ENCODE data around the gene SULT1A2.
"Not testable (repeated sequence)": the region's sequence is repeated elsewhere in the genome, so short reads cannot be mapped to it uniquely, and the experiment has no call there.

SULT1A2 gene

GRCh38 chr16:28569021-28569420 lies 27.8 kb downstream of the SULT1A2 start:
- Histone ChIP-seq H3K36me3 (ENCODE audit: insufficient read depth, low read length) (peaks cover 11% of the 10 kb centered on the region), H3F3A (ENCODE audit: insufficient read depth, low read length) (no peaks in the 10 kb centered on the region), H3K9me3 (ENCODE audit: low read length) (peaks cover 7% of the 10 kb centered on the region; the same call in 1 of the 2 replicates), H3K79me2 (ENCODE audit: insufficient read depth, low read length) (no peaks in the 10 kb centered on the region), H3K4me2 (ENCODE audit: low read length) (no peak overlapping the region), H2AFZ (ENCODE audit: low read length) (no peak overlapping the region), H3K9ac (ENCODE audit: low read length) (no peak overlapping the region), H3K4me1 (ENCODE audit: insufficient read depth, low read length, severe bottlenecking) (no peaks in the 10 kb centered on the region), H4K20me1 (ENCODE audit: insufficient read depth, low read length) (no peaks in the 10 kb centered on the region), H3K27ac (ENCODE audit: low read depth, low read length, poor library complexity, severe bottlenecking) (no peak overlapping the region), H3K9me2 (ENCODE audit: low read depth, low read length) (no peaks in the 10 kb centered on the region), H3K27me3 (ENCODE audit: insufficient read depth, low read length) (no peaks in the 10 kb centered on the region), H3K4me3 (ENCODE audit: low read depth, low read length, poor library complexity, severe bottlenecking) (no peak overlapping the region)
- TF ChIP-seq CTCF (IDR thresholded peaks at IDR 0.05; ENCODE audit: low read length) = no peak
- no peak for TF ChIP-seq EZH2 (IDR thresholded peaks at IDR 0.05; ENCODE audit: borderline replicate concordance, low read length)

GRCh38 chr16:28567292-28567691 lies 29.6 kb downstream of the SULT1A2 start:
- no peak overlapping the region for H3K27ac ChIP-seq (ENCODE audit: low read depth, low read length, poor library complexity, severe bottlenecking)
- no peak overlapping the region for H3K4me2 ChIP-seq (ENCODE audit: low read length)
- H2AFZ ChIP-seq (ENCODE audit: low read length) = no peak overlapping the region
- peaks cover 11% of the 10 kb centered on the region for H3K36me3 ChIP-seq (ENCODE audit: insufficient read depth, low read length)
- no peak overlapping the region for H3K4me3 ChIP-seq (ENCODE audit: low read depth, low read length, poor library complexity, severe bottlenecking)
- no peaks in the 10 kb centered on the region for H3F3A ChIP-seq (ENCODE audit: insufficient read depth, low read length)
- no peaks in the 10 kb centered on the region for H3K4me1 ChIP-seq (ENCODE audit: insufficient read depth, low read length, severe bottlenecking)
- H3K9me3 ChIP-seq (ENCODE audit: low read length) = peaks cover 7% of the 10 kb centered on the region; the same call in 1 of the 2 replicates
- H4K20me1 ChIP-seq (ENCODE audit: insufficient read depth, low read length) = no peaks in the 10 kb centered on the region
- TF ChIP-seq CTCF (IDR thresholded peaks at IDR 0.05; ENCODE audit: low read length) (no peak), EZH2 (IDR thresholded peaks at IDR 0.05; ENCODE audit: borderline replicate concordance, low read length) (no peak)
- no peaks in the 10 kb centered on the region for H3K27me3 ChIP-seq (ENCODE audit: insufficient read depth, low read length)
- H3K9me2 ChIP-seq (ENCODE audit: low read depth, low read length) = no peaks in the 10 kb centered on the region
- H3K9ac ChIP-seq (ENCODE audit: low read length) = no peak overlapping the region
- no peaks in the 10 kb centered on the region for H3K79me2 ChIP-seq (ENCODE audit: insufficient read depth, low read length)

DNA sequence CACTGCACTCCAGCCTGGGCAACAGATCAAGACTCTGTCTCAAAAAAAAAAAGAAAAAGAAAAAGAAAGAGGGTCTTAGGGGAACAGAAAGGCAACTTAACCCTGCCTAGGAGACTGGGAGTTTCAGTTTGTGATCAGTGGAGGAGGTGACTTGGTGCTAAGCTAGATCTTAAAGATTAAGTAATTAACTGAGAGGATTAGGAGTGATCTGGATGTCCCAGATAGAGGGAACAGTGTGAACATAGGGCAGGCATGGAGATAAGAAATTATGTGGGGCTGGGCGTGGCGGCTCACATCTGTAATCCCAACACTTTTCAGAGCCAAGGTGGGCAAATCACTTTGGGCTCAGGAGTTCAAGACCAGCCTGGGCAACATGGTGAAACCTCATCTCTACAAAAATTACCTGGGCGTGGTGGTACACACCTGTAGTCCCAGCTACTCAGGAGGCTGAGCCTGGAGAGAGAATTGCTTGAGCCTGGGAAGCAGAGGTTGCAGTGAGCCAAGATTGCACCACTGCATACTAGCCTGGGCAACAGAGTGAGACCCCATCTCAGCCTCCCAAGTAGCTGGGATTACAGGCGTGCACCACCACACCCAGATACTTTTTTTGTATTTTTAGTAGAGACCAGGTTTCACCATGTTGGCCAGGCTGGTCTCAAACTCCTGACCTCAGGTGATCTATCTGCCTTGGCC lies 30.5 kb downstream of the SULT1A2 start:
- H3F3A ChIP-seq (ENCODE audit: insufficient read depth, low read length); H3K4me1 ChIP-seq (ENCODE audit: insufficient read depth, low read length, severe bottlenecking); H3K4me3 ChIP-seq (ENCODE audit: low read depth, low read length, poor library complexity, severe bottlenecking); H3K9ac ChIP-seq (ENCODE audit: low read length); H3K27me3 ChIP-seq (ENCODE audit: insufficient read depth, low read length); H2AFZ ChIP-seq (ENCODE audit: low read length); H3K4me2 ChIP-seq (ENCODE audit: low read length); H3K79me2 ChIP-seq (ENCODE audit: insufficient read depth, low read length); H4K20me1 ChIP-seq (ENCODE audit: insufficient read depth, low read length); H3K9me2 ChIP-seq (ENCODE audit: low read depth, low read length); H3K27ac ChIP-seq (ENCODE audit: low read depth, low read length, poor library complexity, severe bottlenecking); H3K9me3 ChIP-seq (ENCODE audit: low read length): not testable (repeated sequence)
- peaks cover 11% of the 10 kb centered on the region for H3K36me3 ChIP-seq (ENCODE audit: insufficient read depth, low read length)

DNA sequence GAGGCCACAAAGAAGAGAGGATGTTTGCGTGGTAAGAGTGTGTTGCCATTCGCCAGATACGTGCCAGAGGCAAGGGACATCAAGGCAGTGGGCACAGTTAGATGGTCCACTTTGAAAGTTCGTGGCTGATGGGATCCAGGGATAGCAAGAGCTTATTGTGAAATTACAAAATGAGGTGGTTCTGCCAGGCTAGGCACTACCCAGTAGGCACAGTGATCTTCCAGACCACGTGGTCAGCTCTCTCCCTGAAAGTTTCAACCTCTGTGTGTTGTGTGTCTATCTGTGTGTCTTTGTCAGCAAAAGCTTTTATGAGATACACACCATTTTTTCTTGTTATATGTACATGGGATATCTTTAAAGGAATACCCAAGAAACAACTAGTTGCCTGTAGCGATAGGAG lies 33.6 kb downstream of the SULT1A2 start:
- no peaks in the 10 kb centered on the region for H3K79me2 ChIP-seq (ENCODE audit: insufficient read depth, low read length)
- H2AFZ ChIP-seq (ENCODE audit: low read length) = no peak overlapping the region
- H3K4me2 ChIP-seq (ENCODE audit: low read length) = no peak overlapping the region
- peaks cover 24% of the 10 kb centered on the region for H3K36me3 ChIP-seq (ENCODE audit: insufficient read depth, low read length)
- TF ChIP-seq CTCF (IDR thresholded peaks at IDR 0.05; ENCODE audit: low read length) (no peak), EZH2 (IDR thresholded peaks at IDR 0.05; ENCODE audit: borderline replicate concordance, low read length) (no peak)
- H3K9me2 ChIP-seq (ENCODE audit: low read depth, low read length) = no peaks in the 10 kb centered on the region
- H3F3A ChIP-seq (ENCODE audit: insufficient read depth, low read length) = no peaks in the 10 kb centered on the region
- no peak overlapping the region for H3K9ac ChIP-seq (ENCODE audit: low read length)
- peaks cover 7% of the 10 kb centered on the region; the same call in 1 of the 2 replicates for H3K9me3 ChIP-seq (ENCODE audit: low read length)
- no peaks in the 10 kb centered on the region for H3K27me3 ChIP-seq (ENCODE audit: insufficient read depth, low read length)
- H3K4me3 ChIP-seq (ENCODE audit: low read depth, low read length, poor library complexity, severe bottlenecking) = no peak overlapping the region
- no peaks in the 10 kb centered on the region for H4K20me1 ChIP-seq (ENCODE audit: insufficient read depth, low read length)
- H3K4me1 ChIP-seq (ENCODE audit: insufficient read depth, low read length, severe bottlenecking) = no peaks in the 10 kb centered on the region
- no peak overlapping the region for H3K27ac ChIP-seq (ENCODE audit: low read depth, low read length, poor library complexity, severe bottlenecking)

Measured in OCI-LY1 (cell line).